ENCODE data around the gene NELL1. TPM values are rescaled to one million over a fixed set of nuclear protein-coding genes. Genes with fewer than 3 reads are reported as not detected.

The NELL1 gene
- total and polyA plus RNA-seq, 2 donors (not counting 1 experiment from before 2014, with no cell fraction given), result not detected

DNA sequence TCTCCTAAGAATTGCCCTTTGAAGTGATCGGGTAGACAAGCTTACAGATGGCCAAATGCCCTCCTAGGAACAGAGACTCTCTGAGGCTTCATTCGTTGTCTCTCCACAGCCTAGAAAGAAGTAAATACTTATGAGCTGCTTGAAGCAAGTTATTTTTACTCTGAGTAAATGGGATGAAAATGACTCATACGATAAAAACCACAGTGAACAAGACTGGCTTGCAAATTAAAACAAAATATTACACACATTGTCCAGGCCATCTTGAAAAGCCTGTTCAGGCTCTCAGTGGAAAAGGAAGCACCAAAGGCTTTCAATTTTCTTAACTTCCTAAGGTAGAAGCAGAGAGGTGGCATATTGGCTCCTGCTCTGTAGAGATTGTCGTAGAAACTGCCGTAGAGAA, 294.2 kb downstream of the NELL1 start:
- Histone ChIP-seq H3K4me2 (ENCODE audit: extremely low read depth, insufficient read depth, low read length) (no peak overlapping the region), H3K36me3 (ENCODE audit: control insufficient read depth, insufficient read depth, low read length) (no peaks in the 10 kb centered on the region), H3K79me2 (ENCODE audit: control insufficient read depth, insufficient read depth, low read length) (no peaks in the 10 kb centered on the region), H3K4me1 (ENCODE audit: control insufficient read depth, extremely low read depth, insufficient read depth, low read length) (no peaks in the 10 kb centered on the region), H3K27me3 (ENCODE audit: control insufficient read depth, insufficient read depth, low read length) (no peaks in the 10 kb centered on the region), H4K20me1 (ENCODE audit: control insufficient read depth, extremely low read depth, insufficient read depth, low read length) (no peaks in the 10 kb centered on the region), H2AFZ (ENCODE audit: low read length) (no peak overlapping the region), H3K9me3 (ENCODE audit: control insufficient read depth, insufficient read depth, low read depth, low read length) (no peaks in the 10 kb centered on the region), H3K27ac (ENCODE audit: insufficient read depth, low read length) (no peak overlapping the region), H3K4me3 (replicated peaks in 1 of 4; ENCODE audit: control extremely low read depth in 1 of 4, insufficient read depth in 1 of 4, low read depth in 3 of 4, low read length in 4 of 4) (no peak overlapping the region), H3K9ac (ENCODE audit: insufficient read depth, low read length) (no peak overlapping the region)
- peak in 1 of 2 donors; percentile 60 for DNase-seq (ENCODE audit: low read depth in 2 of 2)
- no peak for TF ChIP-seq CTCF (conservative IDR thresholded peaks at IDR 0.05 in 1 of 2, IDR thresholded peaks at IDR 0.05 in 1 of 2; ENCODE audit: low read depth in 1 of 2, low read length in 2 of 2)

GRCh38 chr11:20964985-20965384, 295.6 kb downstream of the NELL1 start:
- H3K9me3 ChIP-seq (ENCODE audit: control insufficient read depth, insufficient read depth, low read depth, low read length), result no peaks in the 10 kb centered on the region
- H4K20me1 ChIP-seq (ENCODE audit: control insufficient read depth, extremely low read depth, insufficient read depth, low read length), result no peaks in the 10 kb centered on the region
- H3K9ac ChIP-seq (ENCODE audit: insufficient read depth, low read length), result no peak overlapping the region
- no peak overlapping the region for H3K4me2 ChIP-seq (ENCODE audit: extremely low read depth, insufficient read depth, low read length)
- no peaks in the 10 kb centered on the region for H3K79me2 ChIP-seq (ENCODE audit: control insufficient read depth, insufficient read depth, low read length)
- no peak overlapping the region for H3K27ac ChIP-seq (ENCODE audit: insufficient read depth, low read length)
- no peak overlapping the region for H3K4me3 ChIP-seq (replicated peaks in 1 of 4; ENCODE audit: control extremely low read depth in 1 of 4, insufficient read depth in 1 of 4, low read depth in 3 of 4, low read length in 4 of 4)
- H3K36me3 ChIP-seq (ENCODE audit: control insufficient read depth, insufficient read depth, low read length), result no peaks in the 10 kb centered on the region
- peak in 1 of 2 donors; percentile 51 for DNase-seq (ENCODE audit: low read depth in 2 of 2)
- H3K4me1 ChIP-seq (ENCODE audit: control insufficient read depth, extremely low read depth, insufficient read depth, low read length), result no peaks in the 10 kb centered on the region
- no peak for TF ChIP-seq EZH2 (IDR thresholded peaks at IDR 0.05; ENCODE audit: low read length, missing control alignments)
- TF ChIP-seq CTCF (conservative IDR thresholded peaks at IDR 0.05 in 1 of 2, IDR thresholded peaks at IDR 0.05 in 1 of 2; ENCODE audit: low read depth in 1 of 2, low read length in 2 of 2), result no peak
- H3K27me3 ChIP-seq (ENCODE audit: control insufficient read depth, insufficient read depth, low read length), result no peaks in the 10 kb centered on the region
- H2AFZ ChIP-seq (ENCODE audit: low read length), result no peak overlapping the region

DNA sequence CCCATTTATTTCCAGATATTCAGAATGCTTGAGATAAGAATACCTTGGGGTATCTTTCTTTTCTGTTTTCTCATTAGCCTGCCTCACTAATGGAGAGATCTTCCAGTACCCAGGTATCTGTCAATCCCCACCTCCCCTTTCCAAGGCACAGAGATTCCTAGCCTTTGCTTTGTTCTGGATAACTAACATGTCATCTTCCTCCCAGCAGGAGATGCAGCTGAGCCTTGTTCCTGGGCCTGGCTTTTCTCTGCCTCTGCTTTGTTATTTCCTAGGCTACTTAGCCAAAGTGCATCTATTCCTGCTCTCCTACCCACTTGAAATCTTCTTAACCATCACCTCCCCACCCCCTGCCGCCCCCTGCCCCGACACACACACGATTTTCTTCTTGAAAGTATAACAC, 297.1 kb downstream of the NELL1 start:
- no peaks in the 10 kb centered on the region for H3K27me3 ChIP-seq (ENCODE audit: control insufficient read depth, insufficient read depth, low read length)
- H3K4me3 ChIP-seq (replicated peaks in 1 of 4; ENCODE audit: control extremely low read depth in 1 of 4, insufficient read depth in 1 of 4, low read depth in 3 of 4, low read length in 4 of 4), result no peak overlapping the region
- H3K9me3 ChIP-seq (ENCODE audit: control insufficient read depth, insufficient read depth, low read depth, low read length), result no peaks in the 10 kb centered on the region
- no peak overlapping the region for H3K4me2 ChIP-seq (ENCODE audit: extremely low read depth, insufficient read depth, low read length)
- no peak for TF ChIP-seq CTCF (conservative IDR thresholded peaks at IDR 0.05 in 1 of 2, IDR thresholded peaks at IDR 0.05 in 1 of 2; ENCODE audit: low read depth in 1 of 2, low read length in 2 of 2)
- TF ChIP-seq EZH2 (IDR thresholded peaks at IDR 0.05; ENCODE audit: low read length, missing control alignments), result no peak
- H4K20me1 ChIP-seq (ENCODE audit: control insufficient read depth, extremely low read depth, insufficient read depth, low read length), result no peaks in the 10 kb centered on the region
- H3K79me2 ChIP-seq (ENCODE audit: control insufficient read depth, insufficient read depth, low read length), result no peaks in the 10 kb centered on the region
- no peak overlapping the region for H3K9ac ChIP-seq (ENCODE audit: insufficient read depth, low read length)
- H3K27ac ChIP-seq (ENCODE audit: insufficient read depth, low read length), result no peak overlapping the region
- H3K36me3 ChIP-seq (ENCODE audit: control insufficient read depth, insufficient read depth, low read length), result no peaks in the 10 kb centered on the region
- no peak for DNase-seq (ENCODE audit: low read depth in 2 of 2)
- H2AFZ ChIP-seq (ENCODE audit: low read length), result no peak overlapping the region
- no peaks in the 10 kb centered on the region for H3K4me1 ChIP-seq (ENCODE audit: control insufficient read depth, extremely low read depth, insufficient read depth, low read length)
